Type B pancreatic cell (in vitro differentiated cells): ENCODE measurements around the gene ATP8A2. TPM values are rescaled to one million over a fixed set of nuclear protein-coding genes. Genes with fewer than 3 reads are reported as not detected.

Source experiments
- DNase-seq: peaks from one replicate; pipeline ENCODE4 v3.0.0; 2021; ENCODE audit warnings: mixed read lengths; ENCODE audit not compliant: unreplicated experiment; ENCODE audit errors: extremely low spot score
- H3K27ac Mint-ChIP-seq: 2 replicates; pipeline ENCODE4 v1.8.0; 2021; ENCODE audit warnings: mild to moderate bottlenecking, mixed read lengths
- H3K27me3 Mint-ChIP-seq: 2 replicates; pipeline ENCODE4 v1.8.0; 2021; ENCODE audit warnings: mixed read lengths
- H3K36me3 Mint-ChIP-seq: 2 replicates; pipeline ENCODE4 v1.8.0; 2021; ENCODE audit warnings: mixed read lengths
- H3K4me1 Mint-ChIP-seq: one replicate; pipeline ENCODE4 v1.8.0; 2021; ENCODE audit warnings: mixed read lengths; ENCODE audit not compliant: unreplicated experiment
- H3K4me3 Mint-ChIP-seq: 2 replicates; pipeline ENCODE4 v1.8.0; 2021; ENCODE audit warnings: mild to moderate bottlenecking, mixed read lengths
- H3K9me3 Mint-ChIP-seq: 2 replicates; pipeline ENCODE4 v1.8.0; 2021; ENCODE audit warnings: mixed read lengths
- CTCF ChIP-seq: fragments of 200-600 bp; sonication (generic); conservative IDR thresholded peaks from 2 replicates; pipeline ENCODE4 v1.5.0; 2021; ENCODE audit warnings: antibody characterized with exemption, mild to moderate bottlenecking
- total RNA-seq: library from RNA; stranded (reverse); gene quantifications from 2 replicates; pipeline ENCODE4 v1.2.1, GENCODE V29; 2021; ENCODE audit warnings: low replicate concordance

The ATP8A2 gene
- total RNA-seq, 1 donor from 2014 or later = 13.8 TPM

- DNase-seq = no peak
- Mint-ChIP-seq H3K27me3 (no peaks in the 10 kb centered on the region), H3K4me1 (peaks cover 13% of the 10 kb centered on the region), H3K36me3 (no peaks in the 10 kb centered on the region), H3K9me3 (no peaks in the 10 kb centered on the region), H3K4me3 (no peak overlapping the region), H3K27ac (no peak overlapping the region)
- TF ChIP-seq CTCF = no peak
Measured at GRCh38 chr13:25725104-25725503, 353.3 kb downstream of the ATP8A2 start.

GRCh38 chr13:25727250-25727649 is 355.5 kb downstream of the ATP8A2 start:
- H3K4me3 Mint-ChIP-seq = no peak overlapping the region
- H3K27me3 Mint-ChIP-seq = no peaks in the 10 kb centered on the region
- H3K9me3 Mint-ChIP-seq = no peaks in the 10 kb centered on the region
- DNase-seq = no peak
- H3K4me1 Mint-ChIP-seq = peaks cover 23% of the 10 kb centered on the region
- no peak for TF ChIP-seq CTCF
- H3K36me3 Mint-ChIP-seq = no peaks in the 10 kb centered on the region
- no peak overlapping the region for H3K27ac Mint-ChIP-seq

GRCh38 chr13:25727810-25728209 is 356.0 kb downstream of the ATP8A2 start:
- Mint-ChIP-seq H3K9me3 (no peaks in the 10 kb centered on the region), H3K27ac (no peak overlapping the region), H3K36me3 (no peaks in the 10 kb centered on the region), H3K27me3 (no peaks in the 10 kb centered on the region), H3K4me1 (peaks cover 29% of the 10 kb centered on the region), H3K4me3 (no peak overlapping the region)
- TF ChIP-seq CTCF = no peak
- no peak for DNase-seq

GRCh38 chr13:25729201-25729600 is 357.4 kb downstream of the ATP8A2 start:
- TF ChIP-seq CTCF = no peak

GRCh38 chr13:25731037-25731436 is 359.3 kb downstream of the ATP8A2 start:
- no peak for DNase-seq
- Mint-ChIP-seq H3K27ac (no peak overlapping the region), H3K9me3 (no peaks in the 10 kb centered on the region), H3K4me3 (no peak overlapping the region), H3K27me3 (no peaks in the 10 kb centered on the region), H3K36me3 (no peaks in the 10 kb centered on the region), H3K4me1 (peaks cover 41% of the 10 kb centered on the region)
- no peak for TF ChIP-seq CTCF

More at GRCh38 chr13:25729201-25729600, 357.4 kb downstream of the ATP8A2 start:
- H3K4me3 Mint-ChIP-seq = no peak overlapping the region
- peaks cover 41% of the 10 kb centered on the region for H3K4me1 Mint-ChIP-seq
- H3K27me3 Mint-ChIP-seq = no peaks in the 10 kb centered on the region
- H3K27ac Mint-ChIP-seq = no peak overlapping the region
- H3K36me3 Mint-ChIP-seq = no peaks in the 10 kb centered on the region
- no peaks in the 10 kb centered on the region for H3K9me3 Mint-ChIP-seq
- DNase-seq = no peak

- H3K4me3 Mint-ChIP-seq = no peak overlapping the region
- H3K36me3 Mint-ChIP-seq = peaks cover under 1% of the 10 kb centered on the region
- no peaks in the 10 kb centered on the region for H3K9me3 Mint-ChIP-seq
- TF ChIP-seq CTCF = no peak
- DNase-seq = no peak
- no peak overlapping the region for H3K27ac Mint-ChIP-seq
- no peaks in the 10 kb centered on the region for H3K27me3 Mint-ChIP-seq
- H3K4me1 Mint-ChIP-seq = peaks cover 41% of the 10 kb centered on the region
Measured at GRCh38 chr13:25731536-25731935, 359.8 kb downstream of the ATP8A2 start.
